ENCODE measurements around the gene CGRRF1. TPM values are rescaled to one million over a fixed set of nuclear protein-coding genes. Genes with fewer than 3 reads are reported as not detected.

The CGRRF1 gene
- total RNA-seq, 1 donor from 2014 or later: 13.2 TPM

DNA sequence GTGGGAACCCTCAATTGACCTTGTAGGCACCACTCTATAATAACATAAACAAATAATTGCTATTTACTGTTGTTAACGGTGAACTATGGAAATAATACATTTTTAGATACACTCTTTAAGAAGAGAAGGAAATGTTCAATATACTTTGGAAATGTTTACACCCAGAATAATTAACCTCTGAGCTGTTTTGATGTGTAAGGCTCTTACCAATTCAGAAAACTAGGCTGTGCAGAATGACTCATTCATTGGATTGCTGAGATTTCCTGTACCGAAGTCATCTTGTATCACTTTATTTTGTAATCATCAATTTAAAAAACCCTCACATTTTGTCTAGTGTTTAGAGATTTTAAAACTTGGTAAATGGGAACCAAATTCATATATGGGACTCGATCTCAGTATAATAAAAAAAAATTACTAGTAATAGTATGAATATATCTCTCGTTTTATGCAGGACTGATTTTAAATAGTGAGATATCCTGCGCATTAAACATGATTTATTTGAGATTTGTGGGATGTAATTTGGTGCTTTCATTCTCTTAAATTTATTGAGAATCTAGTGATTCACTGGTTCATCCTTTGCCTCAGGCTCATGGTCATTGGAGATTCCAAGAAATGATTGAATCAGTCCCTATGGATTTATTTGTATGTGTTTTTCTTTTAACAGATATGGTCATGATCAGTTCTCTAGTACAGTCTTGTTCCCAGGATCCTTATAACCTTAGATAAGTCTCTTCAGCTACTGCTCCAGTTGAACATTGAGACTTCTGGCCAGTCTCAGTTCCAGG is 61.1 kb downstream of the CGRRF1 start:
- intact Hi-C loops (cut with micrococcal nuclease): no loop called here

DNA sequence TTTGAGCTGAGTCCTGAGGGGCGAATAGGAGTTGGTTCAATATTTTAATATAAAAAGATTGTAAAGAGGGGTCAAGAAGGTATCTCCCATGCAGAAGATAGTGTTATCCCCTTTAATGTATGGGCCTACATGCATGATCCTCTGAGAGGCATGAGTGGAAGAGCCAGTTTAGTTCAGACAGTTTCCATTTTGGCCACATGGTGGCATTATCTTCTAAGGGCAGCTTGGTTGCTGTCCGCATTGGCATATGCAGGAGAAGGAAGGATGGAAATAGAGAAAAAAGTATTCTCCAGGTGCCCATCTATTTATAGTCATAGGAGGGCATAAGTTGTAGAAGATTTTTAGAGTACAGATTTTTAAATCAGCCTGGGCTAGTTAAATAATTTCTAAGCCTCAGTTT is 62.6 kb downstream of the CGRRF1 start:
- intact Hi-C loops (cut with micrococcal nuclease): no loop called here

DNA sequence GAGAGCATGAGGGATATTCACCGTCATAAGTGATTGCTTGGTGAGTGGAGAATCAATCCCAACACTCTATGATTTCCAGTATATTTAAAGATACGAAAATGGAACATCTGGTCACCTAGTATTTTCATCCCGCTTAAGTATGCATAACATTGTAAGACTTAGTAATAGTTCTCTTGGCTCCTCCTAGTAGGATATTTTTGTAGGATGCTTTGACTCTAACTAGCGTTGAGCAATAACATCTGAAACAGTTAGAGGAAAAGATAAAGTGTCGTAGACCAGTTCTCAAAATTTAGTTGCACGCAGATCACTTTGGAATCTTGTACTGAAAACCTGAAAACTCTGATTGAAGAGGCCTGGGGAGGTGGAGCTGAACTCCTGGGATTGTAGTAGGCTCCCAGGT is 64.8 kb downstream of the CGRRF1 start:
- intact Hi-C loops (cut with micrococcal nuclease): no loop called here

DNA sequence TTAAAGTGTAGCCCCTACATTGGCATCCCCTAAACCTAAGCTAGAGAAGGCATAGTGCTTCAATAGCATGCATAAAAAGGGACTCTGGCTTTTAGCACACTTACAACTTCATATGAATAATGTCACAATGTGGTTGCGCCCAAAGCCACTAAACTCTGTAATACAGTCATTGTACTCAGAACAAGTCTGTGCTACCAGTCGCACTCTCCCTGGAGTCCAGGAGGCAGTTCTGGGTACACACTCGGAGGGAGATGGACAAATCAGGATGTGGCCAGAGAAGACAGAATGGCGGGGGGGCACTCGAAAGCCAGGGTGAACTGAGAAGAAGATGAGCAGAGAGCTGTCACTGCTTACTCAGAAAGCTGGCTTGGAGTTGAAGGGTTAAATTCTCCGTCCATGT is 67.8 kb downstream of the CGRRF1 start:
- intact Hi-C loops (cut with micrococcal nuclease): no loop called here

DNA sequence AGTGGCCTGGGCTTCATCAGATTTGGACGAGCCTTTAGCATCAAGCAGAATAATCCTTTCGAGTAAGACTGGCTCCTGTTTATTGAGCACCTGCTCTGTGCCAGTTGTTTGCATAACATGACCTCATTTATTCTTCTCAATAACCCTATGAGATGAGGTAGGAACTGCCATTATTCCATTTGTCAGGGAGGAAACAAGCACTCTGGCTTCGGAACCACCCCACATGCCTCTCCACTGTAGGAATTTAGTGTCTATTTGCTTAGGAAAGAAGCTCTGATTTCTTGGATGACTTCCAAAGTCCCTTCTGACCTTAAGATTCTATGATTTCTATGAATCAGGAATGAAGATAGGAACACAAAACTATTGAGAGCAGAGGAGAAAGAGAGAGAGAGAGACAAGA is 68.3 kb downstream of the CGRRF1 start:
- intact Hi-C loops (cut with micrococcal nuclease): no loop called here

DNA sequence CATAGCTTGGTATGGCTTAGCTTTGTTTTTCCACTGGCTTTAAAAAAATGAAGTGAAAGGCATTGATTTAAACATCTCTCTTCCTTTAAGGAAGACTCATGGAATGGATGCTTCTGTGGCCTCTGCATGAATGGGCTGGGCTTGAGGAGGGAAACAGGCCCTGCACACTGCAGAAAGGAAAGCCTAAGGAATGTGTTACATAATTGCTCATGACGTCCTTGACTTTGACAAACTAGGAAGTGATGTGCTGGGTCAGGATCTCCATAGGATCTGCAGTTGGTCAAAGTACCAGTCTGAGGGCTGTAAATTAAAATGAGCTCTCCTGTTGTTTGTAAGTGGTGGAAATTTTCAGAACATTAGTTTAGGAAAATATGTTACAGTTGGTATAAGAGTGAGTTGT is 69.9 kb downstream of the CGRRF1 start:
- intact Hi-C loops (cut with micrococcal nuclease): no loop called here

DNA sequence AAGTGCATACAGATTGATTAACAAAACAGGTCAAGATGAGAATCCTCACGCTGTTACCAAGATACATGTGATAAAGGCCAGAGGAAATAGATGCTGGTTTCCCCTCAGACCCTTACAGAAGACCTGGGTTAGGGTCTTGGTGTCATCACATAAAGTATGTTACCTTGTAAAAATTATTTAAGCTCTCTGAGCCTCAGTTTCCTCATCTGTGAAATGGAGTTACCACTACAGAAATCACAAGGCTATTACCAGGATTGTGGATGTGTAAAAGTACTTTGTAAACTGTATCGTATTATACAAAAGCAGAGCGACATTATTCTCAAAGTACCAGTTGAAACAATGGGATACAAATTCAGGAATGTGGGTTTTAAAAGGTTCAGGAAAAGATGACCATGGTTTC is 71.2 kb downstream of the CGRRF1 start:
- intact Hi-C loops (cut with micrococcal nuclease): no loop called here

DNA sequence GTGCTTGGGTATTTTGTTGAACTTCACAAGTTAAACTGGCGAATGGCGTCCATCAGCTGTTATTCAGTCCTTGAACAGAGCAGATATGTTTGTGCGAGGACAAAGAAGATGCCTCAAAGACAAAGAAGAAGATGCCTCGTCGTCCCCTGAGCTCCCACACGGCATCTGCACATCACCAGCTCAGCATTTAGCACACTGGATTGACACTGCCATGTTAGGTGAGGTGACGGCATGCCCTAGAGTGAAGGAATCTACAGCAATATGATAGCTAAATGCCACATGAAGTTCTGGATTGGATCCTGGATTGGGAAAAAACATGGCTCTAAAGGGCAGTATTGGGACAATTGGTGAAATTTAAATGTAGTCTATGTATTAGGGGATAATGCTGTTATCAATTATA is 72.6 kb downstream of the CGRRF1 start:
- intact Hi-C loops (cut with micrococcal nuclease): no loop called here

DNA sequence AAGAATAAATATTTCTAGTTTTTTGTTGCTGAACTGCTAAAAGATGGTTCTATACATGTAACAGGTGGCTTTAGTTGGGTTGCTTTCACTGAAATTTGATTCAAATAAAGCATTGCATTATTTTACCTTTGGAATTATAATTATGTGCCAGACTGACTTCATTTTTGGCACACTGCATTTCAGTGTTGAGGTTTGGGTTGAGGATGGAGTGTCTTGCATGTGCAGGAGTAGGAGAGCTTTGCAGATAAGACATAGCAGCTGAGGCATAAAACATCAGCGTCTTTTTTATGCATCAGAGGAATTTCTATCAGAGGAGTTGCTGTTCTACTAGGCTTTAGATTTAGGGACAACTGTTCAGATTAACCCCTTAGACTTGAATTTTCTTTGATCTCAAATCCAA is 74.4 kb downstream of the CGRRF1 start:
- intact Hi-C loops (cut with micrococcal nuclease): no loop called here

DNA sequence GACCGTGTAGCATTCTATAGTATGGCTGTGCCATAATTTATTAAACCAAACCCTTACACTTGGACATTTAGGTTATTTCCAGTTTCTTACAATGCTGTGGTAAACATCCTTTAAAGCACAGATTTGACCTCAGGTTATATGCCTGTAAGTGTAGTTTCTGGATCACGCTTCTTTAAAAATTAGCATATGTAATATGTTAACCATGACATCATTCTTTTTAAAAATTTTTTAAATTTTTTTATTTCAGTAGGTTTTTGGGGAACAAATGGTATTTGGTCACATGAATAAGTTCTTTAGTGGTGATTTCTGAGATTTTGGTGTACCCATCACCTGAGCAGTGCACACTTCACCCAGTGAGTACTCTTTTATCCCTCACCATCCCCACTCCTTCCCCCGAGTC is 75.5 kb downstream of the CGRRF1 start:
- intact Hi-C loops (cut with micrococcal nuclease): no loop called here

Other genes starting within 250 kb of the CGRRF1 start
- 40.0 and 44.2 TPM in 2 replicates for gene CDKN3, start 112.9 kb upstream of the CGRRF1 start, total RNA-seq
- gene CNIH1, start 68.5 kb upstream of the CGRRF1 start, total RNA-seq: 77.3 and 83.0 TPM in 2 replicates
- 37.3 and 37.4 TPM in 2 replicates for gene GMFB, start 20.9 kb upstream of the CGRRF1 start, total RNA-seq
- gene SAMD4A, start 57.2 kb downstream of the CGRRF1 start, total RNA-seq: 0.46 and 0.56 TPM in 2 replicates

Data from T-helper 1 cell treated with Interleukin-12 subunit alpha and Interleukin-12 subunit beta and Interleukin-4 antibody, amounts not matched to agents 30 ng/mL and 1 ng/mL, for 36 hours (primary cell).